HG03103 (cell line): Measurements from ENCODE around the gene INSIG1.

Source experiments
- ATAC-seq: cut with Tn5 transposase; IDR thresholded peaks from one replicate; pipeline ENCODE4 v1.9.1; 2021; ENCODE audit warnings: low read depth; ENCODE audit not compliant: unreplicated experiment

Gene INSIG1

DNA sequence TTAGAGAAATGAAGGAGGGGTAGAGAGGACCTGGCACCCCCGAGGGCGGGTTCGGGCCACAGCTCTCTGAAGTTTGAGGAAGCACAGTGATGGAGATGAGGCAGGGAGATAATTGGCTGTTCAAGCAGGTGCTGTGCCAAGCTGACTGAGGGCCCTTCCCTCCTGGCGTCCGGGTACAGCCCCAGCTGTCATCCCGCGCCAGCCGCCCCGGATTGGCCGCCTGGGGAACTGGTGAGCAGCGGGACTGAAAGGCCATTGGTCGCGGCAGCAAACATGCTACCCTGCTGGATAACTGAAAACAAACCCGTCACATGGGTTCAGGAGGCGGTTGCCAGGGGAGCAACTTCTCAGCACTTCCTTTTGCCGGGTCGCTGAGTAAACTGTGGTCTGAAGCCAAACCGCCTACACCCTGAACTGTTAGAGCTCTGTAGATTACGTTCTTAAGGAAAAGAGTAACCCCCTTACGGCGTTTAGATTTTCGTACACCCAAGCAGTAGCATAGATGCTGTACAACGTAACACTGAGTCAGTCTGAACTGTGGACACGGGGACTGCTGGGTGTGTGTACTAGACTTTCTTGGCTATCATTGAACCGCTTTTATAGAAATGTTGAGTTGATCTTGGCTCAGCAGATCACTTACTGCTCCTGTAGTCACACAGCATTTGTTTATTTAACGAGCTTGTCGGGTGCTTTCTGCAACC lies 1.3 kb downstream of the INSIG1 start:
- peak; percentile 59 for ATAC-seq

DNA sequence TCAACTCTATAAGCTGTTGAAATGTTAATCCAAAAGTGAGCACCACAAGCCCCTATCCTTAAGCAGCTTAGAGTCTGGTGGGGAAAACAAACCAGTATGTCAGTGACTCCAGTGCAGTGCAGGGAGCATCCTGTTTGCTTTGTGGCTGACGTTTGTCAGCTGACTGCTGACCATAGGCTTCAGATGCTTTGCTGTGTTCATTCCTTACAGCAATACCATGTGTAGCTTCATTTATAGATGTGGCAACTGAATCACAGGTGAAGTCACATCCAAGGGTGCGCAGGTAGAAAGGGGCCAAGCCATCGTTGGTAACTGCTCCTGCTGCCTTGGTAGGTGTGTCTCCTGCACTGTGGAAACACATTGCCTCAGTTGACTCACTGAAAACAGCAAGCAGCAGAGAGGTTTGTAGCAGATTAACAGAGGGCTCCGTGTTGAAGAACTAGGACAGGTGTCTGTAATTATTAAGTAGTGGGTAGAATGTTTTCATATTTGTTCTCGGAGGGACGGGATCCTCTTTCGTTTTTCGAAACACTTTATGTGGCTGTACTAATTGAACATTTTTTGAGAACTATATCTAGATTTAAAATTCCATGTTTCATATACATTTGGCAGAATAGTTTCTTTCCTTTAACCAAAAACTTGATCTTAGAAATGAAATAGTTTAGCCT lies 2.0 kb downstream of the INSIG1 start:
- ATAC-seq: no peak

DNA sequence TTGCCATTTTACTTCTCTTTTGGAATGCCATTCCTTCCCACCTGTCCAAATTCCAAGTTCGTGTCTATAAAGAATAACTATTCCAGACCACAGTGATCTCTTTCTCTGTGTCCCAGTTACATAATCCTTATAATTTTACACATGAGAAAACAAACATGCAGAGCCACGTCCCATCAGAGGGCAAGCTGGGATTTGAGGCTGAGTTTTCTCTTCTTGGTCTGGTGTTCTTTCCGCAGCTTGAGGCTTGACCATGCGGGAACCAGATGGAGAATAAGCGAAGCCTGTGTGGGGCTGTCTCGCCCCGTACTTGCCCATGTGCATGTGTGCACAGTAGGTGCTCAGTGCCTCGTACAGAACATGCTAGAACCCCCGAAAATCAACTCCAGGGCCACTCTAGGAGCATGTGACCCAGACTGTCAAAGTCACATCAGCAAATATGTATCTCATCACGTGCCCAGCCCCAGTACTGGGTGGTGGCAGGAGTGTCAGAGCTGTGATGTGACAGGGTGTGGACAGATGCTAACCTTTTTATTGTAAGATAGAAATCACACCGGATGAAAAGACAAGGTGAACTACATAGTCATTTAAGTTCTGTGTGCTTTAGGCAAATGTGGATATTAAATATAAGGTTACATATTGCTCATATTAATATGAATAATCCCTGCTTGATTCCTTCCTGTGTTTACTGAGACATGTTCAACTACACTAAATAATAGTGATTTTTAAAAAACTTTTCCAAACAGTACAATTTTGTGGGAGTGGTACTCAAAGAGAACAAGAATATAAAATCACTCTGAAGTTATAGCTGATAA lies 3.2 kb downstream of the INSIG1 start:
- ATAC-seq: no peak

DNA sequence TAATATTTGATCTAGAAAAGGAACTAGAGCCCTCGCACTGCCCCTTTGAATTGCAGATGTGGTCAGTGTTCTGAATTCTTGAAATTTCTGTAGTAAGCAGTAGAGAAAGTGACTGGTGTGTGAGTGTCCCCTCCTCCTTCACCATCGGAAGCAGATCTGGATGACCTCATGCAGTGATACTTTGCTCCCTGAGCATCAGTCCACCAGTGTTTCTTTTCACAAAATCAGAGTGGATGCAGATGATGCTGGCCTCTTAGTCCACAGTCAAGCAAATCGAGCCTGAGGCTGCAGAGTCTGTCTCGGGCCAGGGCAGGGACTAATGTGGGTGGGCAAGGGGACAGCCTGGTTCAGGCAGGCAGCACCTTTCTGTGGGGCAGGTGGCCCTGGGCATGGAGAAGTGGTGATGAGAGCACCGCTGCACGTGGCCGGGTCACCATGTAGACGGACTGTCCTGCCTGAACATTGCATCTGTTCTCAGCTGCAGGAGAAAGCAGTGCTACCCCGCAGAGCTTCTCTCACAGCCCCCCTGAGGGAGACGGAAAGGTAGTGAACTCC lies 5.4 kb downstream of the INSIG1 start:
- ATAC-seq: no peak

DNA sequence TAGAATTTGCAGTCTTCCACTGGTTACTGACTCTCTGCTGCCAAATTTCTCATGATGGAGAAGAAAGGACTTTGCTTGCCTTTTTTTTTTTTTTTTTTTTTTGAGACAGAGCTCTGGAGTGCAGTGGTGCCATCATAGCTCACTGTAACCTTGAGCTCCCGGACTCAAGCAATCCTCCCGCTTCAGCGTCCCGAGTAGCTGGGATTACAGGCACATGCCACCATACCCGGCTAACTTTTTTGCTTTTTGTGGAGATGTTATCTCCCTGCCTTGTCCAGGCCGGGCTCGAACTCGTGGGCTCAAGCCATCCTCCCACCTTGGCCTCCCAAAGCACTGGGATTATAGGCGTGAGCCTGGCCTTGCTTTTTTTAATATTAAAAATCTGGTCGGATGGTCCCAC lies 6.2 kb downstream of the INSIG1 start:
- no peak for ATAC-seq

DNA sequence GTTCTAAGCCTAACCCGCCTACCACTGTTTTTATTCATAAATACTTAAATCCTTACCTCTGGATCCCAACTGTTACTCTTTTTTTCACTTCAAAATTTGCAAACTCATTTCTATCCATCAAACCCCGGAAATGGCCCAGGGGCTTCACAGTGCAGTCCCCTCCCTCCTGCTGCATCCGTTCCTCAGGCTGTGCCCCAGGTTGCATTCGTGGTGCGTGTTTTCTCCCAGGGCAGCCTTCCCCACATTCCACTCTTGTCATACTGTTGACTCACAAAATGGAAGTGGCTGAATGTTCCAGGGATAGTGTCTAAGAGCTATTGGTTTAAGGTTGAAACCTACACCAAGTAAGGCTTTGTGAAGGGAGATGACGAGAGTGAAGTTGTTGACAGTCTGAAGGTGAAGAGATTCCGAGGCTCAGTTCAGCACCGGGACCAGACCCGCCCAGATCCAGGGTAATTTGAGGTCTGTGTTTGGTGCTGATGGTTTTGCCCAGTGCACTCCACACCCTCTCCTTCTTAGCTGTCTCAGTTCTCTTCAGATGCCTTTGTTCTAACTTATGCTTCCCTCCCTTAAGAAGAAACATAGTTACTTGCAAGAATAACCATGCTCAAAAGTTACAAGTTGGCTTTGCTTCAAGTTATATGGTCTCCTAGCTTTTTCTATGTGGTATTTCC lies 7.7 kb downstream of the INSIG1 start:
- no peak for ATAC-seq

DNA sequence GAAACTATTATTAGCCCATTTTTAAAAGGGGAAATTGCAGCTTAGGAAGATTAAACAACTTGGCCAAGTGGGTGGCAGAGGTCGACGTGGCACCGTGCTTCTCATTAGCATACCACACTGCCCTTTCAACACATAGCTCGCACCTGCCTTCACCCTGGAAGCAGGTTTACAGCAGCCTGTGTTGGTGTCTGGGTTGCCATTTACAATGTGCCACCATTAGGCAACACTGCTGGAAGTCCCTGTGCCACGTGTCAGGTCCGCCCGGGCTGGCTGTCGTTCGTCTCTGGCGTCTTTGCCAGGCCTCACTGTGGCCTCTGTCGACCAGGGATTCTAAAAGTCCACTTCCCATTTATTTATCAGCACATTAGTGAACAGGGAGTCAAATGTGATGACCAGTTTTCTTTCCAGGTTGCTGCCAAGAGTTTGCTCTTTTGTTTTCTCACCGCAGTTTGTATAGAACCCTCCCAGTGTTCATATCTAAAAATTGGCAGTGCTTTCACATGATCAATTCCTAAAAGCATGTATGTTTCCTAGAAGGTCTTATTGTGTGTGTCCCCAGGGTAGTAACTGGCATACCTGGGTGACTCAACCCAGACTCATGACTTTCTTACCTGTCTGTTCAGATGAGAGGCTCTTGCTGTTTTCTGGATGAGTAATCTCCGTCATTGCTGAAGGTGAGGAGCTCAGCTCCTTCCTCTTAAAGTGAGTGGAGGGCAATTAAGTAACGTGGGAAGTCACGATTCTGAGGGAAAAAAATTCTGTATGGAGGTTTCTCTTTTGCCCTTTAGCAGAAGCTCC lies 9.2 kb downstream of the INSIG1 start:
- no peak for ATAC-seq

DNA sequence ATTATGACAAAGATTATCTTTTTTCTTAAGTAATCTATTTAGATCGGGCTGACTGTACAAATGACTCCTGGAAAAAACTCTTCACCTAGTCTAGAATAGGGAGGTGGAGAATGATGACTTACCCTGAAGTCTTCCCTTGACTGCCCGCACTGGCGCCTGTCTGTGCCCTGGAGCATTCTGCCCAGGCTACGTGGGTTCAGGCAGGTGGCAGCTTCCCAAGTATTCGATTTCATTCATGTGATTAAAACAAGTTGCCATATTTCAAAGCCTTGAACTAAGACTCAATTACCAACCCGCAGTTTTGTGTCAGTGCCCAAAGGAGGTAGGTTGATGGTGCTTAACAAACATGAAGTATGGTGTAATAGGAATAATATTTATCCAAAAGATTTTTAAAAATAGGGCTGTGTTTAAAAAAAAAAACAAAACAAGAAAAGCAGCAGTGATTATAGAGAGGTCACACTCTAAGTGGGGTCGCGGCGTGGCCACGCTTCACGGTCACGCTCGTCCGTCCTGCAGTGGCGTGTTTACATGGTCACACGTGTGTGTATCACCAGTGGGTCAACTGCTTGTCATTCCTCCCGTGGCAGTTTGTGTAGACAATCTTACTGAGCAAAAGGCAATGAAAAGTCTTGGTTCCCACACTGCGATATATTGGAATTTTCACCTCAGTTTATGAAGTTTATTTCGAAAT lies 10.8 kb downstream of the INSIG1 start:
- no peak for ATAC-seq

DNA sequence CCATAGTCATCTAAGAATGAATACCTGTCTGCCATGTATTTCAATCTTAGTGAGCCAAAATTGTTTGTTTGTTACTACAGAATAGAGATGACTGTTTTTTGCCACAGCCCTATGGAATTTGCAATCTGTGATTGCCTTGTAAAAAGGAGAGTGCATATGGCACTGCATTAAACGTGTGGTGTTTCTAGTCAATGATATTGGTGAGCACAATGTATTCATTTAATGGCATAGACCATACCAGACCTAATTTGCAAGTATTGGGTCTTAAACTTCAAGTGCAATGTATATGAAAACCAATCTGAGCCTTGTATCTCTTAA lies 11.3 kb downstream of the INSIG1 start:
- no peak for ATAC-seq

DNA sequence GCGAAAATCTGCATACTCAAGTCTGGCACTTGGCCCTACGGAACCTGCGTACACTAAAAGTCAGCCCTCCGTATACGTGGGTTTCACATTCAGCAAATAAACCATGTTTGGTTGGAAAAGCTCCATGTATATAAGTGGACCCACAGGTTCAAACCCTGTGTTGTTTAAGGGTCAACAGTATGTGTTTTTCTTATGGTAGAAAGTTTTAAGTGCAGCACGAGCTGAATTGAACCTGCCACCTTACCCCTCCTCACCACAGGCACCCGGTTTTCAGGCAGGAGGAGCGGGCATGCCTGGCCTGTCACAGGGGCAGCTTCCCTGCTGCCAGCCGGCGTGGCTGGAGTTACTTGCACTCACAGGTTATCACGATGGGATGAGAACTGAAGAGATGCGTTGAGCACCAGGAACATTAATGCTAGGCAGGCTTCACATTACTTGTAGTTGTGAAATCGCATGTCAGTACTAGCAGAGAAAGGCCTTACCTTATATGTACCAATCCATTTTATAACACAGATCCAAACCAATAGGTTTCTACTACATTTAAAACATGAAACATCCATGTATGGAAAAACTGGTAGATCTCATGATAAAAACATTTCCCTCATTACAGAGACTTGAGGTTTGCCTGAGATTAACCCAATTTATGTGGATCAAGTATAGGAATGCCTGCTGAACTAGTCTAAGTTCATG lies 12.9 kb downstream of the INSIG1 start:
- ATAC-seq: no peak

DNA sequence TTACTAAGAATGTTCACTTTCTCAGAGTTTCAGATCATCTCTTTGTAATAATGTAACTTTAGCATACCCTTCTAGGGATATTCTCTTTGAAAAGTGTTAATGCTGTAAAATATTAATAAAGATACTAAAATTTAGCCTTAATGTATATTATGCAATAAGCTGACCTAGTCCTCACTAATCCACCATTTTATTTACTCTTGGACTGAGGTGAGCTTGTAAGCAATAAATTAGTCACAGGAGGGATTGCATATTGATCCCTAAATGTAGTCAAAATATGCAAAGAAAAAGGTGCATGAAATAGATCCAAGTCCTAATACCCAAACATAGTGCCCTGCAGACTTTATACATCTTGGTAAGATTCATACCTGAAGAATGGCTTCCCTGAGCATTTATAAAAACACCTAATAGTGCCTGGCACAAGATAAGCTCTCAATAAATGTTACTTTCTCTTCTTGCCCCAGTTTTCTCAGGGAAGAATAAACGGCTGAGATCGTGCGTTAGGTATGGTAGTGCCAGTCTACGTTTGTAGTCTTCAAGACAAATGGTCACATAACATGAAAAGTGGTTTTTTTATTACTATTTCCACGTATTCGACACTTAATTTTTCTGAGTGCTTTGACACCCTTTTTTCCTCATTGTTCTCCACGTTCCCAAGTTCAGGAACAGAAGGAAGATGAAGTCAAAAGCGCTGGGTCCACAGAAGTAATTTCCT lies 14.3 kb downstream of the INSIG1 start:
- no peak for ATAC-seq

DNA sequence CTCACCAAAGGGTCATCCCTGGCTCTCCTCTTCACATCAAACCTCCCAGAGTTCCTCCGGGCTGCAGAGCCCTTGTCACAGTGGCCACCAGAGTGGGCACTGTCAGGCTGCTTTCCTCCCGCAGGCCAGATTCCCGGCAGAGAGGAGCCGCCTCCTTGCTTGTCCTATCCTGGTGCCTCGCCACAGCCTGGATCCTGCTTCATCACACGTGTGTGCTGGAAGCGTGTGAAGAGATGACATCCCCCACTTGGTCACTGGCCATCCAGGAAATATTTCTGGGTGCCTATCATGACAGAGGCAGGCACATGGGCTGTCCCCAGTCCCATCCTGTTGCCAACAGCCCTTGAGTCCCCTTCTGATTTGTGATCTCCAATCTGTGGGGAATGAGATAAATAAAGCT lies 15.0 kb downstream of the INSIG1 start:
- ATAC-seq: no peak

DNA sequence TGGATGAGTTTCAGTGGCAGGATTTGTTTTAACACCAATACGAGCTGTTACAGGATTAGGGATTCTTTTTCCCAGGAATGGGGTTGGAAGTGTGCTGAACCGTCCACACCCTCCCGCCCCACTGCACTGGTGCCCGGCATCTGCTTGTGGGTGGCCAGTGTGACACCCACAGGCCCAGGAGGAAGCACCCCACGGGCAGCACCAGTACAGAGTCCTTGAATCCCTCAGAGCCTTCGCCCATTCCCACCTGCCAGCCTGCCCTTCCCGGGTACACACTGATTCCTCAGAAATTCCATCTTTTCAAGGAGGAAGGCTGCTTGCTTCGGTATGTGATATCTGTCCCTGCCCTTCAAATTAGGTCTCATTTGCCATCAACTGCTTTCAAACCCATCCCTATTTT lies 15.4 kb downstream of the INSIG1 start:
- no peak for ATAC-seq

DNA sequence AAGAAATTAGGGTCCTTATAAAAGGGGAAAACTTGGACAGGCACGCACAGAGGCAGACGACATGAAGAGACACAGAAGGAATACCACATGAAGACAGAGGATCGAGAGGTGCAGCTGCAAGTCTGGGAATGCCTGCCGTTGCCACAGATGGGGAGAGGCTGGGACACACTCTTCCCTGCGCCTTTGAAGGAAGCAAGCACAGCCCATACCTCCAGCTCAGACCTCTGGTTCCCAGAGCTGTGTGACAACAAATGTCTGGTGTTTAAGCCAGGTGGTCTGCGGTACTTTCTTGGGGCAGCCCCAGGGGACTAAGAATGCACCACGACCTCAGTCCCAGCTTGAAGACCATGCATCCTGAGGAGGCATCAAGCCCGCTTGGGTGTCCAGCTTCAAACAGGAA lies 18.3 kb downstream of the INSIG1 start:
- no peak for ATAC-seq

DNA sequence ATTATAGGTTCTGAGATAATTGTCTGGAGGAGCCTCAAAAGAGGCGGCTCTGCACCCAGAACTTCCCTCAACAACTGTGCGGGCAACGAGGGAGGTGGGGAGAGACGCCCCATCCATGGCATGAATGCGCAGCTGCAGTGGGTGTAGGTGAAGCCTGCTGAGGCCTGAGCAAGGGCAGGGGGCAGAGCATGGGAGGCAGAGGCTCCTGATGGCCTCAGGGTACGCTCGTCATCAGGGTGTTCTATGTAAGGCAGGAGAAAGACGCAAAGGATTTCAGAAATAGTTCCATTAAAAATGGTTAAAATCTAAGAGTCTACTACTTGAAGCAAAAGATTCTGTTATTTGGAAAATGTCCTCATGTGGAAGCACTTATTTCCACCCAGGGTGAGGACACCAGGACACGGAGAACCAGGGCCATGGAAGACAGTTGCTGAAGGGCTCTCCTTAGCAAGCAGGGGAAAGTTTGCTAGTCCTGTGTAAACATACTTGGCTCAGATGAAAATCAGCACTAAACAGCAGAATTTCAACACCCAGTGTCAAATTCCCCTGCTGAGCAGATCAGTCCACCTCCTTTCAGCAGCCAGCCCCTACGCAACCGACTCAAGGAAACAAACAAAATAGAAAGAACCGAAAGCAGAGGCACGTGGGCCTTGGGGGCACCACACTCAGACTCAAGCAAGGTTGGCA lies 18.9 kb downstream of the INSIG1 start:
- ATAC-seq: no peak

DNA sequence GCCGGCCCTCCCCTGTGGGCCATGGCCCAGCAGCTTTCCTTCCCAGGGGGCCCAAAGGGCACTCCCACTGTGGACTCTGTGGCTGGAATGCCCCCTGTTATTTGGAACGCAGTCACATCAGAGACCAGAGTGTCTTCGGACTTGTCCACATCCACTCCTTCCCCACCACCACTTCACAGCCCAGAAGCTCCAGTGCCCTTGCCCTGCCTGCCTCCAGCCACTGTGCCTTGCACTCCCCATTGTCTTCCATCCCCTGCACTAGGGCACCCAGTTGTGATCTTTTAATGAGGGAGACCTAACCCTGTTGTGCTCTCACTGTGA lies 19.4 kb downstream of the INSIG1 start:
- no peak for ATAC-seq

DNA sequence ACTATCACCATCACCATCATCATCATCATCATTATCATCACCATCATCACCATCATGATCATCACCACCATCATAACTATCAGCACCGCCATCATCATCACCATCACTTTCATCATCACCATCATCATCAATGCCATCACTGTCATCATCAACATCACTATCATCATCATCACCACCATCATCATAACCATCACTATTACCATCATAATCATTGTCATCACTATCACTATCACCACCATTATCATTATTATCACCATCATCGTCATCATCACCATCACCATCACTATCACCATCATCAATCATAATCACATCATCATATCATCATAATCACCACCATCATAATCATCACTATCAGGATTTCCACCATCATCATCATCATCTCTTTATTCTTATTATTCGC lies 20.6 kb downstream of the INSIG1 start:
- no peak for ATAC-seq

DNA sequence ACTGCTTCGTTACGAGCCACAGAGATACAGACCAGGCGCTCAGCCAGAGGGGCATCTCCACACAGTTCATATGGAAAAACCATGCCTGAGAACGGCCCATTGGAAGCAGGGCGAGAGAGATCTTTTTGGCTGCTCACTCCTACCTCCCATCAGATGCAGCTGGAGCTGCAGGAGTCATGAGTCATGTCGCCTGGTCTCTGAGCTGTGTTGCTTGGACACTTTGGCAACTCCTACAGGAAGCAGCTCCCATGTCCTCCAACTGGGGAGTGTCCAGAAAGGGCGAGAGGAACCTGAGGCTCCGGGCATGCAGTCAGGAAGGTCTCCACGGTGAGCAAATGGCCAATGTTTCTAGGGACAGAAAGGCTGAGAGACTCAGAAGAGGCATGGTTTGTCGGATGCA lies 24.9 kb downstream of the INSIG1 start:
- ATAC-seq: no peak
